ENCODE results near the gene ZNF614. TPM values are rescaled to one million over a fixed set of nuclear protein-coding genes. Genes with fewer than 3 reads are reported as not detected.

Gene ZNF614
- total and polyA plus RNA-seq, 2 of the 13 experiments (the other 11 are each of a cell fraction or from before 2014, with no cell fraction given) = 13.0 to 22.8 TPM

GRCh38 chr19:52028027-52028779 is at the start of gene ZNF614 (continued):
- TF ChIP-seq IKZF5 (CRISPR knock-in tag; IDR thresholded peaks at IDR 0.05) = peak; percentile 66
- peak; percentile 82 for TF ChIP-seq YEATS4 (CRISPR knock-in tag; IDR thresholded peaks at IDR 0.05; ENCODE audit: borderline replicate concordance)
- no peak for TF ChIP-seq SIX1 (CRISPR knock-in tag; IDR thresholded peaks at IDR 0.05; ENCODE audit: borderline replicate concordance)
- TF ChIP-seq MIER3 (CRISPR knock-in tag; IDR thresholded peaks at IDR 0.05; ENCODE audit: borderline replicate concordance) = peak; percentile 64; the same call in 1 of the 2 replicates
- no peak for TF ChIP-seq ZFYVE20 (CRISPR knock-in tag; IDR thresholded peaks at IDR 0.05; ENCODE audit: borderline replicate concordance, low read depth)
- no peak for TF ChIP-seq ZNF367 (CRISPR knock-in tag; IDR thresholded peaks at IDR 0.05; ENCODE audit: borderline replicate concordance)
- no peak for TF ChIP-seq ZNF577 (CRISPR knock-in tag; IDR thresholded peaks at IDR 0.05; ENCODE audit: borderline replicate concordance, low read depth)
- no peak for TF ChIP-seq HOXA7 (CRISPR knock-in tag; IDR thresholded peaks at IDR 0.05)
- no peak for TF ChIP-seq SMARCC2 (IDR thresholded peaks at IDR 0.05)
- no peak; the same call in 1 of the 2 replicates for TF ChIP-seq NCOA2 (CRISPR knock-in tag; IDR thresholded peaks at IDR 0.05)
- no peak for TF ChIP-seq ZNF703 (CRISPR knock-in tag; IDR thresholded peaks at IDR 0.05; ENCODE audit: borderline replicate concordance)
- TF ChIP-seq KDM5B (CRISPR knock-in tag; IDR thresholded peaks at IDR 0.05; ENCODE audit: borderline replicate concordance) = peak; percentile 87
- TF ChIP-seq TAF15 (IDR thresholded peaks at IDR 0.05; ENCODE audit: low read depth, low read length, poor library complexity, severe bottlenecking) = no peak
- no peak for TF ChIP-seq PBX3 (CRISPR knock-in tag; IDR thresholded peaks at IDR 0.05; ENCODE audit: borderline replicate concordance)
- TF ChIP-seq TRIM24 (CRISPR knock-in tag; IDR thresholded peaks at IDR 0.05) = no peak
- TF ChIP-seq ZFP62 (CRISPR knock-in tag; IDR thresholded peaks at IDR 0.05) = no peak
- TF ChIP-seq RNF2 (conservative IDR thresholded peaks at IDR 0.05; ENCODE audit: low read depth) = no peak
- no peak for TF ChIP-seq ZFP82 (CRISPR knock-in tag; IDR thresholded peaks at IDR 0.05; ENCODE audit: borderline replicate concordance)
- peak; percentile 81; the same call in 1 of the 2 replicates for TF ChIP-seq NFRKB (IDR thresholded peaks at IDR 0.05)
- TF ChIP-seq MXD1 (CRISPR knock-in tag; IDR thresholded peaks at IDR 0.05) = peak; percentile 85
- no peak for TF ChIP-seq ZFP36 (IDR thresholded peaks at IDR 0.05; ENCODE audit: borderline replicate concordance, low read depth, low read length, partially characterized antibody)

Data from HepG2 (cell line).